CD4-positive, alpha-beta T cell treated with Interferon gamma for 1 hour (primary cell): ENCODE data around the gene ABLIM2.
"Not testable (repeated sequence)": the region's sequence is repeated elsewhere in the genome, so short reads cannot be mapped to it uniquely, and the experiment has no call there.

Experiments
- DNase-seq: peaks from one replicate; pipeline ENCODE4 v3.0.0-alpha.2; 2020

ABLIM2 gene

GRCh38 chr4:7945709-7946380, 212.8 kb downstream of the ABLIM2 start:
- no peak for DNase-seq

- DNase-seq = no peak
Measured at GRCh38 chr4:7944599-7945220, 213.9 kb downstream of the ABLIM2 start.

- not testable (repeated sequence) for DNase-seq
Measured at GRCh38 chr4:7943688-7944087, 214.9 kb downstream of the ABLIM2 start.

GRCh38 chr4:7943211-7943610, 215.4 kb downstream of the ABLIM2 start:
- no peak for DNase-seq

DNA sequence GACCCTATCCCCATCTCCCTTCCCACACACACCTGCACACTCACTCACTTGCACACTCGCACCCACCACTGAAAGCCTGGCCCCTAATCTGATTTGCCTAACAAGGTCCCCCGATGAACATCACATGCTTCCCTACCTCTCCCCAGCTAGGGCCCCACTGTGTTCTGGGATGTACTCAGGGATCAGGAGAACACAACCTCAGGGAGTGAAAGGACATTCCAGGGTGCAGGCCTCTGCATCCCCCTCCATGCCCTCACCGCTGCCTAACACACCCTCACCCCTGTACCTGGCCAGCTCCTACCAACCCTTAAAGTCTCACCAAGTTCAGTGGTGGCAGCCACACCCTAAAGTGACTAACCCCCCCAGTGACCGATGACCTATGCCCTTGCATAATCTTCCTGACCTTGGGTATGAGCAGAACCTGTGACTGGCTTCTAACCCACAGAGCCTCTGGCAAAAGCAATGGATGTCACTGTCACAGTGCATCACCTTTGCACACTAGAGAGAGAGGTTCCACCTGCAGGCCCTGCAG, 216.6 kb downstream of the ABLIM2 start:
- no peak for DNase-seq

- DNase-seq = no peak
Measured at GRCh38 chr4:7941111-7941964, 217.3 kb downstream of the ABLIM2 start.

- DNase-seq = peak; percentile 87
Measured at GRCh38 chr4:7939377-7940108, 219.1 kb downstream of the ABLIM2 start, which contains the start of gene AFAP1. TSS of gene AFAP1 (minus strand) at chr4:7939861. CDS start at chr4:7872078, 67,783 bp downstream.

GRCh38 chr4:7938609-7939376, 219.8 kb downstream of the ABLIM2 start:
- DNase-seq = no peak

DNA sequence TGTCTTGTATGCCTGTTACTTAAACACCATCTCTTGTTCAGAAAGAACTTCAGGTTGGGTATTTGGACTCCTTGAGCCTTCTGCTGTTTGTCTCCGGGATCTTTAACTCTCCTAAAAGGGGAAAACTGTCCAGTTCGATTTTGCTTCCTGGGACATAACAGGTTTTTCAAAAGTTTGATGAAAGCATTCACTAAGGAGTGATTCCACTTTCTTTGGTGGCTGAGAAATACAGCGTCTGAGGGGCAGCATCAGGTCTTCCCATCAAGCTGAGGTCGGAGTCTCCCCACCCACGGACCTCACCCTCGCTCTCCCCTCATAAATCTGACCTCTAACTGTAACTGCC, 220.4 kb downstream of the ABLIM2 start:
- no peak for DNase-seq

GRCh38 chr4:7937006-7937405, 221.6 kb downstream of the ABLIM2 start:
- DNase-seq = no peak

- no peak for DNase-seq
Measured at GRCh38 chr4:7933651-7934510, 224.7 kb downstream of the ABLIM2 start.

DNA sequence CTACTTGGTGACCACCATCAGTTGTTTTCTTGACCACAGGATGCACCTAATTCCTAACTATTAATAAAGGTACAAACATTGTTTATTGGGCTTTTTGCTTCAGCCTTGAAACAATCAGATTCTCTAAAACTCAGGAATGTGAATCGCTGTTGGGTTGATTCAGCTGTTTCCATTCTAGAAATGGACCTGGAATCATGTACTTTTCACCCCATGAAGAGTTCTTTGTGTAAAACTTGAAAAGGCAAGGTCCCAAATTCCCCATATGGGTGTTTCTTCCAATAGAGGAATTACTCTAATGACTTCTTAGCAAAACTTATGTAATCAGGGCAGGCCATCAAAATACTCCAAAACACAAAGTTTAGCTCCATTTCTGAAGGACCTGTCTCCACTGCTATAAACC, 226.3 kb downstream of the ABLIM2 start:
- no peak for DNase-seq

GRCh38 chr4:7929118-7929951, 229.3 kb downstream of the ABLIM2 start:
- DNase-seq = no peak

- DNase-seq = no peak
Measured at GRCh38 chr4:7928711-7929110, 229.9 kb downstream of the ABLIM2 start.

- no peak for DNase-seq
Measured at GRCh38 chr4:7926822-7927221, 231.8 kb downstream of the ABLIM2 start.

DNA sequence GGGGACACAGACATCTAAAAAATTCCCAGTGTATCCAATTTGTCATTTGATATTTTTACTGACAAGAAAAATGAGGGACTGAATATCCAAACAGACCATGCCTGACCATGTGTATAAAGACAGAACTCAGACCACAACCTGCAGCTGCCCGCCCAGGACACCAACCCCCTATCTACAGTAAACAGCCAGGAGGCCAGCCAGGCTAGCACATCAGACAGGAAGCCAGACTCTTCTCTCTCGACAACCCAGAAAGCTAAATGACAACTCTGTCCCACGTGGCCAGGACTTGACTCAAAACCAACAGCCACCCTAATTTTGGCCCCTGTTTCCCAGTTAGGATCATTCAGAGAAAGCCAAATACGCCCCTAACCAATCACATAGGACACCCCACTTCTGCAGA, 234.0 kb downstream of the ABLIM2 start:
- no peak for DNase-seq

- no peak for DNase-seq
Measured at GRCh38 chr4:7924163-7924562, 234.4 kb downstream of the ABLIM2 start.

- no peak for DNase-seq
Measured at GRCh38 chr4:7922466-7922865, 236.1 kb downstream of the ABLIM2 start.

DNA sequence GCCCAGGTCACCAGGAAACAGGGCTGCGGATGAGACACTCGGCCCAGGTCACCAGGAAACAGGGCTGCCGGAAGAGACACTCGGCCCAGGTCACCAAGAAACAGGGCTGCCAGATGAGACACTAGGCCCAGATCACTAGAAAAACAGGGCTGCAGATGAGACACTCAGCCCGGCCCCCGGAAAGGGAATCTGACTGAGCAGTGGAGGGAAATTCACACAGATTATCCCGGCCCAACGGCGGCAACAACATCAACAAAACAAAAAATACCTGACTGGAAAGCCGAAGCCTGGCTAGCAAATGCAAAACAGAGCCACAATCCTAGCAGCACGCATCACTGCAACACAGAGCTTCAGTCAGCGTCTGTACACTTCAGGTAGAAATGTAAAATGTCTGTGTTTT, 239.6 kb downstream of the ABLIM2 start:
- DNase-seq = no peak

DNA sequence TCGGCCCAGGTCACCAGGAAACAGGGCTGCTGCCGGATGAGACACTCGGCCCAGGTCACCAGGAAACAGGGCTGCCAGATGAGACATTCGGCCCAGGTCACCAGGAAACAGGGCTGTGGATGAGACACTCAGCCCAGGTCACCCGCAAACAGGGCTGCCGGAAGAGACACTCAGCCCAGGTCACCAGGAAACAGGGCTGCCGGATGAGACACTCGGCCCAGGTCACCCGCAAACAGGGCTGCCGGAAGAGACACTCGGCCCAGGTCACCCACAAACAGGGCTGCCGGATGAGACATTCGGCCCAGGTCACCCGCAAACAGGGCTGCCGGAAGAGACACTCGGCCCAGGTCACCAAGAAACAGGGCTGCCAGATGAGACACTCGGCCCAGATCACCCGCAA, 240.4 kb downstream of the ABLIM2 start:
- DNase-seq = not testable (repeated sequence)
